ENCODE data around the gene HIVEP2.

DNA sequence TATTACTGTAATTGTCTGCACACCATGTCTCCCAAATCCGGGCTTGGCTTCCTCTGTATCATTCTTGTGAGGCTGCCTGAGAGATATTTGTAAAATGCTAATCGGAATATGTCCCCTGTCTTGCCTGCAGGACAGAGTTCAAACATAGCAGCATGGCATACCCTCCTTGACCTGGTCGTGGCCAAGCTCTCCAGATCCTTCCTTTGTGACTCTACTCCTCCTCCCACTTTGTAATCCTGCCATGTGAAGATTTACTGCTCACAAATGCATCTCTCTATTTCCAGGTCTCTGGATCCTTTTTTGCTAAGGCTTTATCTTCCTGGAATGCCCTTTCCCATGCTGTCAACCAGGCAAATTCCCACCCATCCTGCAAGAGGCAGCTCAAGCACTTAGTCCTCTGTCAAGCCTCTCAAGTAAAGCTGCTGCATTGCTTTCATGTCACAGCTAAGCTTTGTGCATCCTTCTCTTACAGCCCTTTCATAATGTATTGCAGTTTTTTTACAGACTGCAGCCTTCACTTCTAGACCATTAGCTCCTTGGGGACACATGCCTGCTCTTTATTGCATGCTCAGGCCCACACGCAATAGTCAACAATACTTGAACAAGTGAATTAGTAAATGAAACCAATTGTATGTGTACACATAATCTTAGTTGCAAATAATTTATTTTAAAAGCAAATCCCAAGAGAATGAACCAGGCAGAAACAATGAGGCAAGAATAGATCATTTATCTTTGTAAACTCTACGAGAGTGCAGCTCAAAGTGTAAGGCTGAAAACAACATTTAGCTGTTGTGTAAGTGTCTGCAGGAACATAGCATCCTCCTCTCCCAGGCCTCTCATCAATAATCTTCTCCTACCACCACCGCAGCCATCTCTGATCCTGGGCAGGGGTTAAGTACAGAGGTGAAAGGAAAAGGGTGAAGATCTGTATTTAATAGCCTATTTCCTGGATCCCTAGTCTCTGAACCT, 45.8 kb downstream of the HIVEP2 start:
- TF ChIP-seq, protein P1, sequence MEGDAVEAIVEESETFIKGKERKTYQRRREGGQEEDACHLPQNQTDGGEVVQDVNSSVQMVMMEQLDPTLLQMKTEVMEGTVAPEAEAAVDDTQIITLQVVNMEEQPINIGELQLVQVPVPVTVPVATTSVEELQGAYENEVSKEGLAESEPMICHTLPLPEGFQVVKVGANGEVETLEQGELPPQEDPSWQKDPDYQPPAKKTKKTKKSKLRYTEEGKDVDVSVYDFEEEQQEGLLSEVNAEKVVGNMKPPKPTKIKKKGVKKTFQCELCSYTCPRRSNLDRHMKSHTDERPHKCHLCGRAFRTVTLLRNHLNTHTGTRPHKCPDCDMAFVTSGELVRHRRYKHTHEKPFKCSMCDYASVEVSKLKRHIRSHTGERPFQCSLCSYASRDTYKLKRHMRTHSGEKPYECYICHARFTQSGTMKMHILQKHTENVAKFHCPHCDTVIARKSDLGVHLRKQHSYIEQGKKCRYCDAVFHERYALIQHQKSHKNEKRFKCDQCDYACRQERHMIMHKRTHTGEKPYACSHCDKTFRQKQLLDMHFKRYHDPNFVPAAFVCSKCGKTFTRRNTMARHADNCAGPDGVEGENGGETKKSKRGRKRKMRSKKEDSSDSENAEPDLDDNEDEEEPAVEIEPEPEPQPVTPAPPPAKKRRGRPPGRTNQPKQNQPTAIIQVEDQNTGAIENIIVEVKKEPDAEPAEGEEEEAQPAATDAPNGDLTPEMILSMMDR (IDR thresholded peaks at IDR 0.05; ENCODE audit: insufficient read depth, low read length) = no peak
- no peak for TF ChIP-seq SPI1 (IDR thresholded peaks at IDR 0.05; ENCODE audit: borderline replicate concordance, low read depth)
- TF ChIP-seq, protein P2, sequence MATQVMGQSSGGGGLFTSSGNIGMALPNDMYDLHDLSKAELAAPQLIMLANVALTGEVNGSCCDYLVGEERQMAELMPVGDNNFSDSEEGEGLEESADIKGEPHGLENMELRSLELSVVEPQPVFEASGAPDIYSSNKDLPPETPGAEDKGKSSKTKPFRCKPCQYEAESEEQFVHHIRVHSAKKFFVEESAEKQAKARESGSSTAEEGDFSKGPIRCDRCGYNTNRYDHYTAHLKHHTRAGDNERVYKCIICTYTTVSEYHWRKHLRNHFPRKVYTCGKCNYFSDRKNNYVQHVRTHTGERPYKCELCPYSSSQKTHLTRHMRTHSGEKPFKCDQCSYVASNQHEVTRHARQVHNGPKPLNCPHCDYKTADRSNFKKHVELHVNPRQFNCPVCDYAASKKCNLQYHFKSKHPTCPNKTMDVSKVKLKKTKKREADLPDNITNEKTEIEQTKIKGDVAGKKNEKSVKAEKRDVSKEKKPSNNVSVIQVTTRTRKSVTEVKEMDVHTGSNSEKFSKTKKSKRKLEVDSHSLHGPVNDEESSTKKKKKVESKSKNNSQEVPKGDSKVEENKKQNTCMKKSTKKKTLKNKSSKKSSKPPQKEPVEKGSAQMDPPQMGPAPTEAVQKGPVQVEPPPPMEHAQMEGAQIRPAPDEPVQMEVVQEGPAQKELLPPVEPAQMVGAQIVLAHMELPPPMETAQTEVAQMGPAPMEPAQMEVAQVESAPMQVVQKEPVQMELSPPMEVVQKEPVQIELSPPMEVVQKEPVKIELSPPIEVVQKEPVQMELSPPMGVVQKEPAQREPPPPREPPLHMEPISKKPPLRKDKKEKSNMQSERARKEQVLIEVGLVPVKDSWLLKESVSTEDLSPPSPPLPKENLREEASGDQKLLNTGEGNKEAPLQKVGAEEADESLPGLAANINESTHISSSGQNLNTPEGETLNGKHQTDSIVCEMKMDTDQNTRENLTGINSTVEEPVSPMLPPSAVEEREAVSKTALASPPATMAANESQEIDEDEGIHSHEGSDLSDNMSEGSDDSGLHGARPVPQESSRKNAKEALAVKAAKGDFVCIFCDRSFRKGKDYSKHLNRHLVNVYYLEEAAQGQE (IDR thresholded peaks at IDR 0.05; ENCODE audit: insufficient replicate concordance, low read depth) = no peak
- no peak for TF ChIP-seq POLR2AphosphoS5 (IDR thresholded peaks at IDR 0.05; ENCODE audit: low read depth)
- no peak for TF ChIP-seq GABPA (IDR thresholded peaks at IDR 0.05; ENCODE audit: low read depth)

All from HL-60 (cell line).